GM18502 (cell line): ENCODE data around the gene GOPC.
A peak's percentile ranks its signal among the peaks of the same experiment; 100 is the strongest.

Experiments used
- ATAC-seq: cut with Tn5 transposase; IDR thresholded peaks from one replicate; pipeline ENCODE4 v1.9.1; 2021; ENCODE audit warnings: mild to moderate bottlenecking; ENCODE audit not compliant: unreplicated experiment, poor library complexity

Gene GOPC

DNA sequence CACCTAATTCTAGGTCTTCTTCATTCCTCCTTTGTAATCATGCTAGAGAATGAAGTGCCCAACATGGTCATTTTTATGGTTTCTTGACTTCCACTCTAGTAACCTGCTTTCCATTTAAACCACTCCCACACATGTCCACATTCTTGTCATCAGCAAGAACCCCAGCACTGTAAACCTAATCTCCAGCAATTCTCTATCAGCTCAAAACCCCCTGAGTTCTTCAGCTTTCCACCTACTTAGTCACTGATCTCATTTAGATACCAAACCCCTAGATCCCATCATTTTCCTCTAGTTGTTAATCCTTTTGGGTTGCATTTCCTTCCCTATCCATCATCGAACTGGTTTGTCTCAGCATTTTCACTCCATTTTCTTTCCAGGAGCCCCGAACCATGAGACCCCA, 49.7 kb downstream of the GOPC start:
- ATAC-seq = no peak

DNA sequence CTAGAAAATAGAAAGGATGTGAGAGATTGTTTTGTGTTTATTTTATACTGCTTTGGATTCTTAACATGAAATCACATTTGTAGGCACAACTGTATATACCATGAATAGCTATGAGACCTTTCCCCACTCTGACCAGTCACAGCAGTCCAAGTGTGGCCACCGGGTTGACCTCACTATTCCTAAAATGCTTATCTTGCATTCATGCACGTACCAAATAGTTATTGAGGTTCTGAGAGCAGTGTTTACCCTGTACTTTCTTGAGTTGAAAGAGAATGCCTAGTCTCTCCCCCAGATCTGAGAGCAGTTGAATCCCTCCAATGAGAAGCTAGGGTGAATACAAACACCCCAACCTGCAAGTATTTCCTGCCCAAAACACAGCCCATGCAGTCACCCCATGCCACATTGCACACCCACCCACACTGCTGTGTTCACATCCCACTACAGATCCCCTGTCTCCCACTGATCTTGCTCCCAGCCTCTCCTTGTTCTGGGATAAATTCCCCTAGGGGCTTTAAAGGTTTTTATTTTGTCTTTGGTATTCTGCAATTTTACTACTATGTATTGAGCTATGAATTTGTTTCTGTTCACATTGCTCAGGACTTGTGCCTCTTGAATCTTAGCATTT, 51.6 kb downstream of the GOPC start:
- ATAC-seq = no peak

DNA sequence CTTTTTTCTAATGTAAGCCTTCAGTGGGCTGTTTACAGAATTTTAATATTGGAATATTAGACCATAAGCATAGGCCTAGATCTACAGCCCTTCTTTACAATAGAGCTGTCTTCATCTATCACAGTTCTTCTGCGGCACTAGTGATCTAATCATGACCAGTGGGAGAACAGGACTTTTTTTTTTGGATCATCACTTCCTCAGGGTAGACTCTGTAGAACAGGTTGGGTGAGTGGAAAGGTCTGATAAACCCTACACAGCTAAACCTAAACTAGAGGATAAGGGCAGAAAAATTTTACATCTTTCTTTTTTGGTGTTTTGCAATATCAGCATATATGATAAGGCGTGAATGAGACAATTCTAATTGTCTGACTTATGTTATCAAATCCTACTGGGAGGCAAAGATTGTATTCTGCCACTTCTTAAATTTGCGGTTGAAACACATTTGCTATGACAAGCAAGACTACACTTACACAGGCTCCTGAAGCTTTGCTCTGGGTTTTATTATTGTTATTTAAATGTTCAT, 52.2 kb downstream of the GOPC start:
- ATAC-seq = no peak

DNA sequence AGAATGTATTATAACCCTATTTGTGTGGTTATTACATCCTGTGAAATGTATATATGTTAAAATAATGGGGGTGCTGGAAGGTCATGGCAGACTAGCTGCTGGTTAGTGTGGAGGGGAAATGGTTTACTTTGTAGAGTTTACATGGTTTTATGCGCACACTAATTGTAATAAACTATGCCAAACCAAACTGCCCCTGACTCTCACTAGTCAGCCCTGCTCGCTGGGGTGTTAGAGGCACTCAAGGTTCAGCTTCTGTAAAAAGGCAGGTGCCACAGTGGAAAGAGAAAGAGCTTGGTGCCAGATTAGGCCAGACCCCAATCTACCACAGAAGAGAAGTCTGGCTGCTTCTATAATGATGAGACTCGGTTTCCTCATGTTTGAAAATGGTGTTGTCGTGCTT, 52.7 kb downstream of the GOPC start:
- ATAC-seq = no peak

DNA sequence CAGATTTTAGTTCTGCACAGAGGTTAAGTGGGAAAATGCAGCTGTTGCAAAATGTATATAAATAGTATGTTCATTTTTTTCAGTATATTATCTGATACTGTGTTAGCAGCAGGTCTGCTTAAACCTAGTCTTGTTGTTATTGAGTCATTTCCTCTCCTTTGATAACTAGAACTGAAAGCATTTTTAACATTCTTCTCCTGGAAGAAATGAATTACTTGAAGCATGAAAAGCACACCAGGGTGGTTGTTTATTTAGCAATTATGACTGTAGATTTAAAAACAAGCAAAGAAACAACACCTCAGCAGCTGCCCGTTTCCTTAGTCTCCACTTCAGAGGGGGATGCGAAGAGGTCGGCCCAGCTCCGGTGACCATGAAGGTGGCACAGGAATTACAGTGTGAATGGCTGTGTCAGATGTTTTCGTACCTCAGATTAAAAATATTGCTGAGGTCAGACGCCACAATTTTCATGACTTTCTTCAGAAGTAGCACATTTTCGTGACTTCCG, 53.5 kb downstream of the GOPC start:
- ATAC-seq = no peak

DNA sequence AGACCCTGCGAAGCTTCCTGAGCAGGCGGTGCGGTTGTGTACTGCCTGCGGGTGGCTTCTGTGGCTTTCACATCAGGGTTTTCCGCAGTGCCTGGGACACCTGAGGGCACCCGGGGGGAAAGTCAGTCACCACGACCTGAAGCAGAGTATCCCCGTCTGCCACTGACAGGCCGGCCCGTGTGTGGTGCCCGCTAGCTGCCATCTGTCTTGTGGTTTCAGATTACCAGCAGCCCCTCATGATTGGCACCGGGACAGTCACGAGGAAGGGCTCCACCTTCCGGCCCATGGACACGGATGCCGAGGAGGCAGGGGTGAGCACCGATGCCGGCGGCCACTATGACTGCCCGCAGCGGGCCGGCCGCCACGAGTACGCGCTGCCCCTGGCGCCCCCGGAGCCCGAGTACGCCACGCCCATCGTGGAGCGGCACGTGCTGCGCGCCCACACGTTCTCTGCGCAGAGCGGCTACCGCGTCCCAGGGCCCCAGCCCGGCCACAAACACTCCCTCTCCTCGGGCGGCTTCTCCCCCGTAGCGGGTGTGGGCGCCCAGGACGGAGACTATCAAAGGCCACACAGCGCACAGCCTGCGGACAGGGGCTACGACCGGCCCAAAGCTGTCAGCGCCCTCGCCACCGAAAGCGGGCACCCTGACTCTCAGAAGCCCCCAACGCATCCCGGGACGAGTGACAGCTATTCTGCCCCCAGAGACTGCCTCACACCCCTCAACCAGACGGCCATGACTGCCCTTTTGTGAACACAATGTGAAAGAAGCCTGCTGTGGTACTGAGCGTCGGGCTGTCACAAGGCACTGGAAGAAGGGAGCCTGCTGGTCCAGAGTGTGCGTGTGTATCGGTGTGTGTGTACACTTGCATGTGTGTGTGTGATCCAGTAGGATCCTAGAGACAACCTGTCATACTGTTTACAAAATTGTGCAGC, 54.4 kb downstream of the GOPC start:
- peak; percentile 63 for ATAC-seq

DNA sequence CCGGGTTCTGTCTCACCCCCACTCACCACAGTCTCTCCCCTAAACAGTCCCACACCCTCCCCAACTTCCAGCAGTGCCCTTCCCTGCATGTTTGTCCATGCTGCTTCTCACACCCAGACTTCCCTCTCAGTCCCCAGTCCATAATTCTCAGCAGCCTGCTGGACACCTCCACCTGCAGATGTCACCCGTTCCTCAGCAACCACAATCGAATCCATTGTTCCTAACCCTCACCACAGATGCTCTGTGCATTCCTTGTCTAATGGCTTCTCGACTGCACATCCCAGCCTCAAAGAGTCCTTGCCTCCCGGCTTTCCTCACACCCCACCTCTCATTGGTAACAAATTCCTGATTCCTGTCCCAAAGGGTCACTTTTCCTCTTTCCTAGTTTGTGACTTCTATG, 55.6 kb downstream of the GOPC start:
- no peak for ATAC-seq

DNA sequence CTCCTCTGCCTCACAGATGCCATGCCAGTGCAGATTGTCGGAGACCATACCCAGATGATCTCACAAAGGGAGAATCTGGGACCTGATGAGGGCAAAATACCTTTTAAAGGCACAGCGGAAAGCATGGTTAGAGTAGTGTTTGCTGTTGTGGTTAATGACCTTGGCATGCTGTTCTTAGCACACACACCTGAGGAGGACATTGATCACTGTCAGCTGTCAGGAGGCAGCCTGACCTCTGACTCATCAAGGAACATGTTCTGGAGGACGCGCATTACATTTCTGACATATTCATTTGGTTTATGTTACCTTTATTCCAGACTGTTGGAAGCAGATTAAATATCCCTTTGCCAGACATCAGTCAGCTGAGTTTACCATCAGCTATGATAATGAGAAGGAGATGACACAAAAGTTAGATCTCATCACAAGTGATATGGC, 57.1 kb downstream of the GOPC start:
- ATAC-seq = no peak

DNA sequence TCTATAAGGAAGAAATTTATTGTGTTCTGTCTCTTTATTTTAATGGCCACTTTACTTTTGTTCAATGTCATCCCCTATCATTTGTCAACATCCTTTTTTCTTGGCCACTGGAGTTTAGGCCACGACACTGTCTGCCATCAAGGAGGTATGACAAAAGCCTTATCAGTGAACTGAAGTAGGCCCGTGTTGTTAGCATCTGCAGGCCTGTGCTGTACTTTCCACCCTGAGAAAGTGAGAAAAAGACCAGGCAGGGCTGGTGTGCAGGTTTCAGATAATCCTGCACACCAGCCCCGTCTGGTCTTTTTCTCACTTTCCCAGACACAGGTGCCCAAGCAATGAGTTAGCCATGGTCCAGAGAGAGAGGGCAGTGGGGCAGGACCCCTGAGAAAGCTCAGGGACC, 57.6 kb downstream of the GOPC start:
- ATAC-seq = no peak

DNA sequence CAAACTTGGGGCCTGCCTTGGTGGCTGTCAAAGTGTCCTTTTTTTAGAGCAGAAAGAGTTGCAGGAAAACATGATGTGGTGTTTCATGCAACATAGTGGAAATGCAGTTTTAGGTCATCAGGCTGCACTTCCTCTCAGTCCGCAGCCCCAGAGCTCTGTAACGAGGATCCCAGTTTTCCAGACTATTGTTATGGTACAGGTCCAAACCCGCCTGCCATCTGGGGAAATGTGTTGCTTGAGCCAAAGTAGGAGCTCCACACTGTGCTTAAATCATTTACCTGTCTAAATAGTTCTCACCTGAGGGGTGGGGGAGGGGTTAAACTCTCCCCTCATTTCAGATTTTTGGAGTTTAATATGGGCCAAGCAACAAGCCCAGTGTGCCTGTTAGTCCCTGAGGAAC, 59.8 kb downstream of the GOPC start:
- no peak for ATAC-seq

DNA sequence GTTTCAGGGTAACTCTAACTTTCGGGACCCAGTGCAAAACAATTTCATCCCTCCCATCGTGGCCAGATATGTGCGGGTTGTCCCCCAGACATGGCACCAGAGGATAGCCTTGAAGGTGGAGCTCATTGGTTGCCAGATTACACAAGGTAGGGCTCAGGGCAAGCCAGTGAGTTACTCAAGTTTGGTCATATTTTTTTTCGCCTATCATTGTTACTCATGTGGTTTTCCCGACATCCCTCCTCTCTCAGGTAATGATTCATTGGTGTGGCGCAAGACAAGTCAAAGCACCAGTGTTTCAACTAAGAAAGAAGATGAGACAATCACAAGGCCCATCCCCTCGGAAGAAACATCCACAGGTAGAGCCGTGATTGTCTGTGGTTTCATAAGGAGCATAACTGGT, 61.6 kb downstream of the GOPC start:
- no peak for ATAC-seq

DNA sequence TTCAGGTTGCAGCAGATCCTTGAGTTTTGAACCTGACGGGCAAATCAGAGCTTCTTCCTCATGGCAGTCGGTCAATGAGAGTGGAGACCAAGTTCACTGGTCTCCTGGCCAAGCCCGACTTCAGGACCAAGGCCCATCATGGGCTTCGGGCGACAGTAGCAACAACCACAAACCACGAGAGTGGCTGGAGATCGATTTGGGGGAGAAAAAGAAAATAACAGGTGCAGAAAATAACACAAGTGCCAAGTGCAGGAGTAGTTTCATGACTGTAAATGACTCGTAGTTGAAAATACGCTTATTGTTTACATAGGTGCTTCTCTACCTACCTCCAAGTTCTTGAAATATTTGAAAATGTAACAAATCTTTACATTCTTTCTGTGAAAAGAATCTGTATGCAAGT, 63.7 kb downstream of the GOPC start:
- ATAC-seq = no peak

DNA sequence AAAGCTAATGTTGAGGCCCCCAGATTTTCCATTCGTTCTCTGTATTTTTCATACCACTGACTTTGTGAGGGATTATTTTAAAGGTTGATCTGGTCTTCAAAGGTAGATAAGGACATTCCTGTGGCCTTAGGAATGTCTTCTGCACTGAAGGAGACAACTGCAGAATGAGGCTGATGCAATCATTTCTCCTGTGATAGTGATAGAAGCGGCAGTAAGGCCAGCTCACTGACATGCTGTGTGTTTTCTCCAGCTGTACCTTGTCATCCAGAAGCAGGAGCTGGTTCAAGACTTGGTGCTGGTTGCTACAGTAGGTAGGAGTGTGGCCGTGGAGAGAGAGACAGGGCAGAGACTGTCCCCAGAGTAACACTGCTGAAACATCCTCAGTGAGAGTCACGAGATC, 66.0 kb downstream of the GOPC start:
- ATAC-seq = no peak

DNA sequence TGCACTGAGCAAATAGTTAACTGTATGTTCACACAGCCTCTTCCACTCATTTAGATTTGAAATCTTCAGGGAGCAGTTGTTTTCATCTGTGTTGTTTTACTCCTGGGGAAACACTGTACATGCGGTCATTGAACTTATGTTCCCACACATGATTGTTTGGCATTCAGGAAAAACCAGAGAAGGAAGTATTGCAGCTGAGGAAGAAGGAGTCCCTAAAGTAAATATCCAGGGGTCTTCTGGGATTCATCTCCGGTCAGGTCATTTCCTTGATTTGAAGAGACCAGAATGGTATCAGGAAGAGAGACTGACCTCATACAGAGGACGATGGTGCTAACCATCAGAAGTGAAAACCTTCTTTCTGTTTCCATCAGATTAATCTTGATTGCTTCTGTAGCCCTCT, 67.3 kb downstream of the GOPC start:
- no peak for ATAC-seq

DNA sequence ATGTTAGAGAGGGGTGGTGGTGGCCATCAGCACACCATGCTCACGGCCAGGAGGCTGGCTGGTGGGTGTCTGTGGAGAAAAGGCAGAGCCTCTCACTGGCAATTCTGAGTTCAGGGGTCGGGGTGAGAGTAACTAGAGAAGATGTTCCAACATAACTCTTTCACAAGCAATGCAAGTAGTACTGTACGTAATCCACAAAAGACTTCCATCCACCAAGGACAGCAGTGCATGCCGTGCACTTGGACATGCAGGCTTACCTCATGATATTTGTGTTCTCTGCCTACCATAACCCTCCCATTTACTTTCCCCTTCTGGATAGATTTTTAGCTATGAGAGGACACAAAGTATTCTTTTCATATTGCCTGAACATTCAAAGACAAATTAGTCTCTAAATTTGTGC, 68.5 kb downstream of the GOPC start:
- no peak for ATAC-seq

DNA sequence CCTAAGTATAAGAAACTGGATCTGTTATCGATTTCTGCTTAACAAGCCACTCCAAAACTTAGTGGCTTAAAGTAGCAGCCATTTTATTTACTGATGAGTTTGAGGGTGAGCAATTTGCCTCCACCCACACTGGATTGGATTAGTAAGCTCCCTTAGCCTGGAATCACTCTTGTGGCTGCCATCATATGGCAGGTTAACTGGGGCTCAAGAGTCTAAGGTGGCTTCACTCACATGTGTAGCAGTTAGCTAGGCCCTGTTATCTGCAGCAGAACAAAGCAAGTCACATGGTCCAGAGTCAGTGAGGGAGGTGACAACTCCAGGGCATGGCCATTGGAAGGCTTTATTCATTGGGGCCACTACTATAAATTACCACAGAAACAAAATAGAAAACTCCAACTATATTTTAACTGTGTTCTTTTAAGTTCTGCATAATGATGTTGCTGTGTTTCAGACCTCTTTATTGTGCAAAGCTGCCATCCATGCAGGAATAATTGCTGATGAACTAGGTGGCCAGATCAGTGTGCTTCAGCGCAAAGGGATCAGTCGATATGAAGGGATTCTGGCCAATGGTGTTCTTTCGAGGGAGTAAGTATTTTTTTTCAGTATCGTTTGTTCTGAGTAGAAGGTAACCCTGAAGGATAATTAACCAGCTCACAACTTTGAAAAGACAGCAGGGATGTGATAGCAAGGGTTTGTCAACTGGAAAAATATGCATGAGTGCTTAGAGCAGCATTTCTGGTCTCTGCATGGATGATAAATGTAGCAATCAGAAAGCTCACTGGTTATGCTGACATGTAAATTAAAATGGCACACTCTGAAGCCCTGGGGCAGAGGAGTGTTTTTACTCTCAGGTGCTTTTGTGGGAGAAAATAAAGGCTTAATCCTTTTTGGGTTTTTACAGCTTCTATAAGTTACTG, 70.2 kb downstream of the GOPC start:
- no peak for ATAC-seq

DNA sequence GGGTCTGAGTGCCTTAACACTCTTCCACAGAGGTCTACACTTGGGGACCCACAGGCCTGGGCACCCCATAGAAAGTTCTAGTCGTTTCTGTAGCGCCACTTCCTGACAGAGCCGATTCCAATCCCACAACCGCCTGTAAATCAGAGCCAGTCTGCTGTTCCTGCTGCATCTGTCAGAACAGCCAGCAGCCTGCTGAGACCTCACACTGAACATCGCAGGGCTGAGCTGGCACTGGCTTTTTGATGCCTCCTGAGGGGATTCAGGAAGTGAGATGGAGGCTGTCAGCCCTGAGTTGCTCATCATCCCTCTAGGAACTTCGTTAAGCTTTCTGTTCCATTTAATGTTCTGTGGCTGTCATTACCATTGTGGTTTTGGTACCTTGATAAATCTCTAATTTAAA, 71.0 kb downstream of the GOPC start:
- ATAC-seq = no peak

DNA sequence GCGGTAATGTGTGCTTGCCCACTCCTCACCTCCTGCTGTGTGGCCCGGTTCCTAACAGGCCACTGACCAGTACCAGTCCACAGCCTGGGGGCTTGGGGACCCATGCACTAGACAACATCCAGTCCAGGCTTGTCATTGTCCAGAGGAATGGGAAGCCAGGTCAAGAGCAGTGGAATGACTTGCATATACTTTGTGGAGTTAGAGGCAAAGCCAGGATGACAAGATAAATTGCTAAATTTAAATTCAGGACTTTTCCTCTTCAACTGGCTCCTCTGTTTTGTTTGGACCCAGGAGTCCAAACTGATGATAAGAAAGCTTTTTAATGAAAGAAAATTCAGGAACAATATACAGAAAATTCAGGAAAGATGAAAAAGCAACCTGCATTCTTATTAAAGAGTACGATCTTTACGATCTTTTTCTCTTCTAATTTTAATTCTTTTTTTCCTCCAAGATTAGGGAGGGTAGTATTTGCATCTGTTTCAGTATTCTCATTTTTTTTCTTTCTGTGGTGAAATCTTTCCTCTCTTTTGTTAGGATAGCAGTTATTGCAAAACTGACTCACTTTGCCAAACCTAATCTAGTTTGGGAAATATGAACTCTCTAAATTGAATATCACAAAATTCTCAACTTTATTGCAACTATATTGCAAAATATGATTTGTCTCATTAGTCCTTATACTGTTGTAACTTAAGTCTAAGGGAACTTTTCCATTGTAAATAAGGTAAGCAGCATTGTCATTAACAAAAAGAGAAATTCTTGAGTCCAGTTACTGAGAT, 71.7 kb downstream of the GOPC start:
- ATAC-seq = no peak

DNA sequence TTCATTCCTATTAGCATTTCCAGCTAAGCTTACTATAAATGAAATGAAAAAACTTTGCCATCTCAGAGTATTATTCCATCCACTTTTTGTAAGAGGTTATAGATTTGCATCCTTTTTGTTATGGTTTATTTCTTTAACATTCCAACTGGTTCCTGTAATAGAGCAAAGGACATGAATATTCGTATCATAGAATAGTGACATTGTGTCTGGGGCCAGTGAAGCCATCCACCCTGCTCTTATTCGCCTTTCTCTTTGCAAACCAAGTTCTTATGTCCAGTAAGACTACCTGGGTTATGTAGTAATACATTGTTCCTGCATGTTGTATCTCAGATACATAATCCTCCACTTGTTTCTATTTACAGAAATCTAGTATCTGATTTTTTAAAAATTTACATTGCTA, 76.7 kb downstream of the GOPC start:
- no peak for ATAC-seq
